ENCODE data around the gene GFY.
A peak's percentile ranks its signal among the peaks of the same experiment; 100 is the strongest.

Gene GFY

GRCh38 chr19:49473868-49474541, 48.8 kb downstream of the GFY start, which contains the start of gene FLT3LG (continued):
- TF ChIP-seq ZNF518A (tag by site-specific recombination; conservative IDR thresholded peaks at IDR 0.05; ENCODE audit: low read depth) (no peak), ZNF843 (tag by site-specific recombination; IDR thresholded peaks at IDR 0.05) (0 out of 2 replicates have a peak, but pooled peaks have one; percentile 12), ZBTB7A (tag by site-specific recombination; IDR thresholded peaks at IDR 0.05; ENCODE audit: low read depth) (0 out of 2 replicates have a peak, but pooled peaks have one; percentile 35), ZNF777 (tag by site-specific recombination; IDR thresholded peaks at IDR 0.05; ENCODE audit: borderline replicate concordance) (peak; percentile 71; the same call in 1 of the 2 replicates), ZNF132 (tag by site-specific recombination; IDR thresholded peaks at IDR 0.05; ENCODE audit: borderline replicate concordance) (no peak), ZSCAN4 (tag by site-specific recombination; IDR thresholded peaks at IDR 0.05) (peak; percentile 40; the same call in 1 of the 2 replicates), KLF8 (tag by site-specific recombination; IDR thresholded peaks at IDR 0.05) (peak; percentile 81), BCL11B (tag by site-specific recombination; IDR thresholded peaks at IDR 0.05; ENCODE audit: low read depth) (peak; percentile 53), ZNF398 (tag by site-specific recombination; IDR thresholded peaks at IDR 0.05) (peak; percentile 80; the same call in 1 of the 2 replicates), ZNF624 (tag by site-specific recombination; IDR thresholded peaks at IDR 0.05) (no peak), ZNF133 (tag by site-specific recombination; IDR thresholded peaks at IDR 0.05) (0 out of 2 replicates have a peak, but pooled peaks have one; percentile 7), ZNF214 (tag by site-specific recombination; IDR thresholded peaks at IDR 0.05; ENCODE audit: borderline replicate concordance) (no peak), ZNF610 (tag by site-specific recombination; IDR thresholded peaks at IDR 0.05; ENCODE audit: borderline replicate concordance) (0 out of 2 replicates have a peak, but pooled peaks have one; percentile 29), ZNF391 (tag by site-specific recombination; IDR thresholded peaks at IDR 0.05; ENCODE audit: borderline replicate concordance, low read depth) (0 out of 2 replicates have a peak, but pooled peaks have one; percentile 39), REPIN1 (tag by site-specific recombination; IDR thresholded peaks at IDR 0.05; ENCODE audit: low read depth) (no peak), ZFP69B (tag by site-specific recombination; IDR thresholded peaks at IDR 0.05) (peak; percentile 87), ZFHX2 (tag by site-specific recombination; conservative IDR thresholded peaks at IDR 0.05) (peak; percentile 46; the same call in 1 of the 2 replicates), ZNF404 (tag by site-specific recombination; IDR thresholded peaks at IDR 0.05) (no peak), WT1 (tag by site-specific recombination; IDR thresholded peaks at IDR 0.05) (0 out of 2 replicates have a peak, but pooled peaks have one; percentile 36), ZSCAN30 (tag by site-specific recombination; IDR thresholded peaks at IDR 0.05) (peak; percentile 78)
- TF ChIP-seq, protein P1, sequence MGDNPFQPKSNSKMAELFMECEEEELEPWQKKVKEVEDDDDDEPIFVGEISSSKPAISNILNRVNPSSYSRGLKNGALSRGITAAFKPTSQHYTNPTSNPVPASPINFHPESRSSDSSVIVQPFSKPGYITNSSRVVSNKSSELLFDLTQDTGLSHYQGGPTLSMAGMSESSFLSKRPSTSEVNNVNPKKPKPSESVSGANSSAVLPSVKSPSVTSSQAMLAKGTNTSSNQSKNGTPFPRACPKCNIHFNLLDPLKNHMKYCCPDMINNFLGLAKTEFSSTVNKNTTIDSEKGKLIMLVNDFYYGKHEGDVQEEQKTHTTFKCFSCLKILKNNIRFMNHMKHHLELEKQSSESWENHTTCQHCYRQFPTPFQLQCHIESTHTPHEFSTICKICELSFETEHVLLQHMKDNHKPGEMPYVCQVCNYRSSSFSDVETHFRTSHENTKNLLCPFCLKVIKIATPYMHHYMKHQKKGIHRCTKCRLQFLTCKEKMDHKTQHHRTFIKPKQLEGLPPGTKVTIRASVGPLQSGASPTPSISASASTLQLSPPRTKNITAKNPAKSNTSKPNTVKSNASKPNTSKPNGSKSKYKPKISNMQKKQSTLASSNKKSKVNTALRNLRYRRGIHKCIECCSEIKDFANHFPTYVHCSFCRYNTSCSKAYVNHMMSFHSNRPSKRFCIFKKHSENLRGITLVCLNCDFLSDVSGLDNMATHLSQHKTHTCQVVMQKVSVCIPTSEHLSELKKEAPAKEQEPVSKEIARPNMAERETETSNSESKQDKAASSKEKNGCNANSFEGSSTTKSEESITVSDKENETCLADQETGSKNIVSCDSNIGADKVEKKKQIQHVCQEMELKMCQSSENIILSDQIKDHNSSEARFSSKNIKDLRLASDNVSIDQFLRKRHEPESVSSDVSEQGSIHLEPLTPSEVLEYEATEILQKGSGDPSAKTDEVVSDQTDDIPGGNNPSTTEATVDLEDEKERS (tag by site-specific recombination; IDR thresholded peaks at IDR 0.05): no peak
- TF ChIP-seq, protein P2, sequence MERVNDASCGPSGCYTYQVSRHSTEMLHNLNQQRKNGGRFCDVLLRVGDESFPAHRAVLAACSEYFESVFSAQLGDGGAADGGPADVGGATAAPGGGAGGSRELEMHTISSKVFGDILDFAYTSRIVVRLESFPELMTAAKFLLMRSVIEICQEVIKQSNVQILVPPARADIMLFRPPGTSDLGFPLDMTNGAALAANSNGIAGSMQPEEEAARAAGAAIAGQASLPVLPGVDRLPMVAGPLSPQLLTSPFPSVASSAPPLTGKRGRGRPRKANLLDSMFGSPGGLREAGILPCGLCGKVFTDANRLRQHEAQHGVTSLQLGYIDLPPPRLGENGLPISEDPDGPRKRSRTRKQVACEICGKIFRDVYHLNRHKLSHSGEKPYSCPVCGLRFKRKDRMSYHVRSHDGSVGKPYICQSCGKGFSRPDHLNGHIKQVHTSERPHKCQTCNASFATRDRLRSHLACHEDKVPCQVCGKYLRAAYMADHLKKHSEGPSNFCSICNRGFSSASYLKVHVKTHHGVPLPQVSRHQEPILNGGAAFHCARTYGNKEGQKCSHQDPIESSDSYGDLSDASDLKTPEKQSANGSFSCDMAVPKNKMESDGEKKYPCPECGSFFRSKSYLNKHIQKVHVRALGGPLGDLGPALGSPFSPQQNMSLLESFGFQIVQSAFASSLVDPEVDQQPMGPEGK (tag by site-specific recombination; IDR thresholded peaks at IDR 0.05): peak; percentile 98
